H7 (cell line): ENCODE results near the gene TACR2. TPM values are rescaled to one million over a fixed set of nuclear protein-coding genes. Genes with fewer than 3 reads are reported as not detected.

Experiments used
- DNase-seq: peaks from one replicate; pipeline ENCODE4 v3.0.0; 2012
- H3K27me3 ChIP-seq: 2 replicates; pipeline ENCODE4 v1.6.0; 2011; ENCODE audit warnings: mild to moderate bottlenecking, low read length; ENCODE audit not compliant: control insufficient read depth, insufficient read depth
- H3K36me3 ChIP-seq: replicated peaks from 2 replicates; pipeline ENCODE4 v1.5.1; 2011; ENCODE audit warnings: low read length; ENCODE audit not compliant: control insufficient read depth, insufficient read depth
- H3K4me3 ChIP-seq: 2 replicates; pipeline ENCODE4 v1.5.1; 2011; ENCODE audit warnings: low read depth, mild to moderate bottlenecking, control low read depth, low read length, moderate library complexity; ENCODE audit not compliant: insufficient read depth
- total RNA-seq: library from RNA; depleted of rRNA; stranded (reverse); fragments of >200 nt; shearing (Covaris generic); gene quantifications from 2 replicates; pipeline ENCODE4 v1.2.3, GENCODE V29; 2014

TACR2 gene
- total RNA-seq, 1 experiment from 2014 or later, result not detected

- Histone ChIP-seq H3K4me3 (no peak overlapping the region), H3K36me3 (peaks cover 9% of the 10 kb centered on the region), H3K27me3 (no peaks in the 10 kb centered on the region; the same call in 1 of the 2 replicates)
- DNase-seq, result no peak
Measured at GRCh38 chr10:69406816-69407580, 9.7 kb downstream of the TACR2 start.

GRCh38 chr10:69406302-69406811 lies 10.4 kb downstream of the TACR2 start:
- Histone ChIP-seq H3K36me3 (peaks cover 11% of the 10 kb centered on the region), H3K27me3 (no peaks in the 10 kb centered on the region; the same call in 1 of the 2 replicates), H3K4me3 (no peak overlapping the region)
- peak; percentile 70 for DNase-seq

- DNase-seq, result no peak
- H3K27me3 ChIP-seq, result no peaks in the 10 kb centered on the region; the same call in 1 of the 2 replicates
- H3K36me3 ChIP-seq, result peaks cover 20% of the 10 kb centered on the region
- no peak overlapping the region for H3K4me3 ChIP-seq
Measured at GRCh38 chr10:69405221-69405620, 11.5 kb downstream of the TACR2 start.

- Histone ChIP-seq H3K27me3 (no peaks in the 10 kb centered on the region; the same call in 1 of the 2 replicates), H3K4me3 (no peak overlapping the region)
- no peak for DNase-seq
Measured at GRCh38 chr10:69404786-69405185, 11.9 kb downstream of the TACR2 start.

GRCh38 chr10:69403519-69403918 lies 13.2 kb downstream of the TACR2 start:
- Histone ChIP-seq H3K36me3 (peaks cover 25% of the 10 kb centered on the region), H3K27me3 (no peaks in the 10 kb centered on the region; the same call in 1 of the 2 replicates), H3K4me3 (no peak overlapping the region)
- DNase-seq, result no peak

More at GRCh38 chr10:69404786-69405185, 11.9 kb downstream of the TACR2 start:
- H3K36me3 ChIP-seq, result peaks cover 21% of the 10 kb centered on the region

GRCh38 chr10:69403066-69403465 lies 13.7 kb downstream of the TACR2 start:
- peaks cover 26% of the 10 kb centered on the region for H3K36me3 ChIP-seq
- H3K4me3 ChIP-seq, result no peak overlapping the region
- no peak for DNase-seq
- H3K27me3 ChIP-seq, result no peaks in the 10 kb centered on the region; the same call in 1 of the 2 replicates

- DNase-seq, result no peak
- Histone ChIP-seq H3K27me3 (no peaks in the 10 kb centered on the region), H3K36me3 (peaks cover 29% of the 10 kb centered on the region), H3K4me3 (no peak overlapping the region)
Measured at GRCh38 chr10:69402386-69402785, 14.3 kb downstream of the TACR2 start.

GRCh38 chr10:69401416-69401815 lies 15.3 kb downstream of the TACR2 start:
- no peak for DNase-seq
- no peak overlapping the region for H3K4me3 ChIP-seq
- H3K27me3 ChIP-seq, result no peaks in the 10 kb centered on the region
- H3K36me3 ChIP-seq, result peaks cover 33% of the 10 kb centered on the region

GRCh38 chr10:69400936-69401335 lies 15.8 kb downstream of the TACR2 start:
- Histone ChIP-seq H3K27me3 (no peaks in the 10 kb centered on the region), H3K4me3 (no peak overlapping the region), H3K36me3 (peaks cover 36% of the 10 kb centered on the region)
- no peak for DNase-seq

- Histone ChIP-seq H3K36me3 (peaks cover 45% of the 10 kb centered on the region), H3K27me3 (no peaks in the 10 kb centered on the region)
Measured at GRCh38 chr10:69398466-69398865, 18.3 kb downstream of the TACR2 start.

GRCh38 chr10:69397972-69398371 lies 18.7 kb downstream of the TACR2 start:
- H3K4me3 ChIP-seq, result no peak overlapping the region
- no peaks in the 10 kb centered on the region for H3K27me3 ChIP-seq
- peaks cover 46% of the 10 kb centered on the region for H3K36me3 ChIP-seq
- no peak for DNase-seq

More at GRCh38 chr10:69398466-69398865, 18.3 kb downstream of the TACR2 start:
- no peak for DNase-seq
- no peak overlapping the region for H3K4me3 ChIP-seq

GRCh38 chr10:69394020-69394419 lies 22.7 kb downstream of the TACR2 start:
- Histone ChIP-seq H3K4me3 (no peak overlapping the region), H3K36me3 (peaks cover 41% of the 10 kb centered on the region), H3K27me3 (no peaks in the 10 kb centered on the region)
- no peak for DNase-seq

GRCh38 chr10:69392481-69393000 lies 24.2 kb downstream of the TACR2 start:
- peak; percentile 93 for DNase-seq
- H3K36me3 ChIP-seq, result peaks cover 45% of the 10 kb centered on the region
- no peaks in the 10 kb centered on the region for H3K27me3 ChIP-seq
- H3K4me3 ChIP-seq, result no peak overlapping the region

- peaks cover 41% of the 10 kb centered on the region for H3K36me3 ChIP-seq
- H3K27me3 ChIP-seq, result no peaks in the 10 kb centered on the region
- no peak overlapping the region for H3K4me3 ChIP-seq
- DNase-seq, result no peak
Measured at GRCh38 chr10:69391158-69391557, 25.6 kb downstream of the TACR2 start.
